Measurements from ENCODE around the gene GADL1. TPM values are rescaled to one million over a fixed set of nuclear protein-coding genes. Genes with fewer than 3 reads are reported as not detected.
A peak's percentile ranks its signal among the peaks of the same experiment; 100 is the strongest.

Gene GADL1
- total RNA-seq, 1 donor from 2014 or later = not detected

- TF ChIP-seq, protein P1, sequence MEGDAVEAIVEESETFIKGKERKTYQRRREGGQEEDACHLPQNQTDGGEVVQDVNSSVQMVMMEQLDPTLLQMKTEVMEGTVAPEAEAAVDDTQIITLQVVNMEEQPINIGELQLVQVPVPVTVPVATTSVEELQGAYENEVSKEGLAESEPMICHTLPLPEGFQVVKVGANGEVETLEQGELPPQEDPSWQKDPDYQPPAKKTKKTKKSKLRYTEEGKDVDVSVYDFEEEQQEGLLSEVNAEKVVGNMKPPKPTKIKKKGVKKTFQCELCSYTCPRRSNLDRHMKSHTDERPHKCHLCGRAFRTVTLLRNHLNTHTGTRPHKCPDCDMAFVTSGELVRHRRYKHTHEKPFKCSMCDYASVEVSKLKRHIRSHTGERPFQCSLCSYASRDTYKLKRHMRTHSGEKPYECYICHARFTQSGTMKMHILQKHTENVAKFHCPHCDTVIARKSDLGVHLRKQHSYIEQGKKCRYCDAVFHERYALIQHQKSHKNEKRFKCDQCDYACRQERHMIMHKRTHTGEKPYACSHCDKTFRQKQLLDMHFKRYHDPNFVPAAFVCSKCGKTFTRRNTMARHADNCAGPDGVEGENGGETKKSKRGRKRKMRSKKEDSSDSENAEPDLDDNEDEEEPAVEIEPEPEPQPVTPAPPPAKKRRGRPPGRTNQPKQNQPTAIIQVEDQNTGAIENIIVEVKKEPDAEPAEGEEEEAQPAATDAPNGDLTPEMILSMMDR (IDR thresholded peaks at IDR 0.05; ENCODE audit: partially characterized antibody, unreplicated experiment) = no peak
- no peaks in the 10 kb centered on the region for H3K27me3 Mint-ChIP-seq (ENCODE audit: unreplicated experiment)
- H3K36me3 Mint-ChIP-seq (ENCODE audit: unreplicated experiment) = no peaks in the 10 kb centered on the region
- peaks cover 3% of the 10 kb centered on the region for H3K4me1 Mint-ChIP-seq (ENCODE audit: low read depth, unreplicated experiment)
- no peak for DNase-seq
- H3K27ac Mint-ChIP-seq (ENCODE audit: unreplicated experiment) = no peak overlapping the region
- peaks cover 2% of the 10 kb centered on the region for H3K9me3 Mint-ChIP-seq (ENCODE audit: unreplicated experiment)
- H3K4me3 Mint-ChIP-seq (ENCODE audit: unreplicated experiment) = no peak overlapping the region
Measured at GRCh38 chr3:30770387-30770786, 124.1 kb downstream of the GADL1 start.

GRCh38 chr3:30768703-30769550 lies 125.5 kb downstream of the GADL1 start:
- TF ChIP-seq, protein P1 (IDR thresholded peaks at IDR 0.05; ENCODE audit: partially characterized antibody, unreplicated experiment) = peak; percentile 89
- H3K27ac Mint-ChIP-seq (ENCODE audit: unreplicated experiment) = no peak overlapping the region
- H3K9me3 Mint-ChIP-seq (ENCODE audit: unreplicated experiment) = peaks cover 2% of the 10 kb centered on the region
- H3K36me3 Mint-ChIP-seq (ENCODE audit: unreplicated experiment) = no peaks in the 10 kb centered on the region
- no peak overlapping the region for H3K4me3 Mint-ChIP-seq (ENCODE audit: unreplicated experiment)
- DNase-seq = peak; percentile 85
- no peaks in the 10 kb centered on the region for H3K27me3 Mint-ChIP-seq (ENCODE audit: unreplicated experiment)
- no peaks in the 10 kb centered on the region for H3K4me1 Mint-ChIP-seq (ENCODE audit: low read depth, unreplicated experiment)

DNA sequence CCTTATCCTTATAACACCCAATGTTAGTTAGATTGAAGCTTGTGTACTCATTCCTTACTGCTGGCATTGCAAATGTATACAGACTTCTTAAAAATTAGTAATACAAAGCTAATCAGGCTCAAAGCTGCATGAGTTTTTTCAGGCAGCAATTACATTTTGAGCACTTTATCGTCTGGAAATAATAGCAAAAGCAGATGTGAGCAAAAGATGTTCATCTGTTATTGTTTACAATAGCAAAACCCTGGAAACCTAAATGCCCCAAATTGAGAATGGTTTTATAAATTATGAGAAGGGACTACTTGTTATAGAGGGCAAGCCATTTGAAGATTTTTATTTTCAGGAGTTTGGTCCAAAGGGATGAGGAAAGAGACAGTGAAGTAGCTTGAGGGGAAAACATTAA lies 126.4 kb downstream of the GADL1 start:
- H3K27me3 Mint-ChIP-seq (ENCODE audit: unreplicated experiment) = no peaks in the 10 kb centered on the region
- H3K4me3 Mint-ChIP-seq (ENCODE audit: unreplicated experiment) = no peak overlapping the region
- TF ChIP-seq, protein P1 (IDR thresholded peaks at IDR 0.05; ENCODE audit: partially characterized antibody, unreplicated experiment) = no peak
- H3K27ac Mint-ChIP-seq (ENCODE audit: unreplicated experiment) = no peak overlapping the region
- DNase-seq = no peak
- no peaks in the 10 kb centered on the region for H3K36me3 Mint-ChIP-seq (ENCODE audit: unreplicated experiment)
- H3K4me1 Mint-ChIP-seq (ENCODE audit: low read depth, unreplicated experiment) = no peaks in the 10 kb centered on the region
- peaks cover 2% of the 10 kb centered on the region for H3K9me3 Mint-ChIP-seq (ENCODE audit: unreplicated experiment)

- H3K27ac Mint-ChIP-seq (ENCODE audit: unreplicated experiment) = no peak overlapping the region
- no peaks in the 10 kb centered on the region for H3K36me3 Mint-ChIP-seq (ENCODE audit: unreplicated experiment)
- TF ChIP-seq, protein P1 (IDR thresholded peaks at IDR 0.05; ENCODE audit: partially characterized antibody, unreplicated experiment) = no peak
- H3K9me3 Mint-ChIP-seq (ENCODE audit: unreplicated experiment) = peaks cover 2% of the 10 kb centered on the region
- no peaks in the 10 kb centered on the region for H3K4me1 Mint-ChIP-seq (ENCODE audit: low read depth, unreplicated experiment)
- no peak for DNase-seq
- H3K27me3 Mint-ChIP-seq (ENCODE audit: unreplicated experiment) = no peaks in the 10 kb centered on the region
- H3K4me3 Mint-ChIP-seq (ENCODE audit: unreplicated experiment) = no peak overlapping the region
Measured at GRCh38 chr3:30766522-30766921, 127.9 kb downstream of the GADL1 start.

DNA sequence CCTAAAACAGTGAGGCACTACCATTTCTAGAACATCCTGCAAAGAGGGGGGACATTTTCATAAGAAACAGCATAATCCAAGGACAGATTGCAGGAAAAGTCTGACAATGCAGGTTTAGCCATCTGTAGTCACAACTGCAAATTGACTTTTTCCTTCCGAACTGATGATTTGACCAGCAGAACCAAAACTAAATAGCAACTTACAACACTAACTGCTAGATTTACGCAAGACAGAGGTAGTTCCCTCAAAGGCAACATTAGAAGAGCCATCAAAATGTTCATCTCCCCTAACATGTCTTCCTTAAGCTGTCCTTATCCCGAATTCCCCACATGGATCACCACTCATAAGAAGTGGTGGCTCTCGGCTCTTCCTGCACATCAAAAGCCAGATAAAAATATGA lies 129.6 kb downstream of the GADL1 start:
- TF ChIP-seq, protein P1 (IDR thresholded peaks at IDR 0.05; ENCODE audit: partially characterized antibody, unreplicated experiment) = no peak
- Mint-ChIP-seq H3K4me1 (ENCODE audit: low read depth, unreplicated experiment) (no peaks in the 10 kb centered on the region), H3K36me3 (ENCODE audit: unreplicated experiment) (no peaks in the 10 kb centered on the region)

More for the DNA sequence above, 129.6 kb downstream of the GADL1 start:
- no peak for DNase-seq
- Mint-ChIP-seq H3K27me3 (ENCODE audit: unreplicated experiment) (peaks cover 3% of the 10 kb centered on the region), H3K27ac (ENCODE audit: unreplicated experiment) (no peak overlapping the region), H3K9me3 (ENCODE audit: unreplicated experiment) (peaks cover 2% of the 10 kb centered on the region), H3K4me3 (ENCODE audit: unreplicated experiment) (no peak overlapping the region)
